ENCODE data around the gene NCOR1. TPM values are rescaled to one million over a fixed set of nuclear protein-coding genes. Genes with fewer than 3 reads are reported as not detected.
A peak's percentile ranks its signal among the peaks of the same experiment; 100 is the strongest.
"Not testable (repeated sequence)": the region's sequence is repeated elsewhere in the genome, so short reads cannot be mapped to it uniquely, and the experiment has no call there.

The NCOR1 gene
- total and polyA plus RNA-seq, 5 donors, result 28.2 to 73.0 (median 69.0) TPM

GRCh38 chr17:16215002-16215272 is 397 bp downstream of the NCOR1 start:
- H3K4me1 ChIP-seq (ENCODE audit: control insufficient read depth, insufficient read depth, low read length), result peaks cover 2% of the 10 kb centered on the region
- DNase-seq (peak; percentile 60 to 78 (median 76)), ATAC-seq (peak; percentile 59 to 73)
- H3K9me3 ChIP-seq (ENCODE audit: control insufficient read depth, low read length), result no peaks in the 10 kb centered on the region
- H3K27me3 ChIP-seq (ENCODE audit: control insufficient read depth, insufficient read depth), result no peaks in the 10 kb centered on the region
- peak overlapping the region; percentile 77 for H3K4me3 ChIP-seq (ENCODE audit: low read length)
- WGBS, result under 1% methylated on average over 27 of the region's 27 CpGs
- intact Hi-C loops (cut with DNase I), result no loop called here
- H3K27ac ChIP-seq (ENCODE audit: low read length), result peak overlapping the region; percentile 84

DNA sequence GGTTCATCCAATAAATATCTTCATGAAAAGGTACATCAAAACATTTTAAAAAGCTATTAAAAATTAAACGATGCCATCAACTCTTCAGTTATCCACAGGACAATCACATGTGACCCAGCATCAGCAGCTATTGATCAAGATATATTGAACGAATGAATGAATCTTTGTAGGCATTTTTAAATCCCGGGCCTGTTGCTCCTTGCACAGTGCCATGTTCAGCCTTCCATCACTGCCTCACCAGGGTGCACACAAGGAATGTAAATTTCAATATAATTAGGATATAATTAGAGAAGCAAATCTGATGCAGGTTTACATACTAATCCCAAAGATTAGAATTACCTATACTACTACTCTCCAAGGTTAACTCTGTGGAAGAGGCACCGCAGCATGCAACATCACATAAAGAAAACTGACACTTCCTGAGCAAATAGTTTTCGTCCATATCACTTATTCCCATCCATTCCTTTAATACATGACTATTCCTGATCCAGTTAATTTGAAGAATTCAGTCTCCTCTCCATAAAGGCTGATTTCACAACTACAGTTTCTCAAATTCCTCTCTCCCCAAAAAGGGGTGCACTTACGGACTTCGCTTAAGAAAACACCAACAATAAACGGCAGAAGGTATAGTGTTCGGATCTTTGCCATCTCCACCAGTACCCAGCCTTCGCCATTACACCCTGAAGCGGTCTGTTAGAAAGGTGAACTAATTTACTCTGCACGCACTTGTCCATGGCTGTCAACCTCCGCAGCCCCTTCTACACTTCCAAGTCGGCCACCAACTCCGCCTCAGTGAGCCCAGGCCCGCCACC is 938 bp downstream of the NCOR1 start:
- ATAC-seq, result no peak
- intact Hi-C loops (cut with DNase I), result no loop called here

GRCh38 chr17:16212793-16213192 is 2.5 kb downstream of the NCOR1 start:
- no peak for ATAC-seq
- DNase-seq, result no peak
- no peak overlapping the region for H3K4me3 ChIP-seq (ENCODE audit: low read length)
- intact Hi-C loops (cut with DNase I), result no loop called here
- 91% methylated on average over 6 of the region's 6 CpGs for WGBS
- no peaks in the 10 kb centered on the region for H3K27me3 ChIP-seq (ENCODE audit: control insufficient read depth, insufficient read depth)
- no peak overlapping the region for H3K27ac ChIP-seq (ENCODE audit: low read length)
- H3K4me1 ChIP-seq (ENCODE audit: control insufficient read depth, insufficient read depth, low read length), result peaks cover 2% of the 10 kb centered on the region
- H3K9me3 ChIP-seq (ENCODE audit: control insufficient read depth, low read length), result no peaks in the 10 kb centered on the region

More for the DNA sequence above, 938 bp downstream of the NCOR1 start:
- Histone ChIP-seq H3K4me1 (ENCODE audit: control insufficient read depth, insufficient read depth, low read length) (peaks cover 2% of the 10 kb centered on the region), H3K27me3 (ENCODE audit: control insufficient read depth, insufficient read depth) (no peaks in the 10 kb centered on the region), H3K9me3 (ENCODE audit: control insufficient read depth, low read length) (no peaks in the 10 kb centered on the region), H3K27ac (ENCODE audit: low read length) (peak overlapping the region; percentile 84), H3K4me3 (ENCODE audit: low read length) (peak overlapping the region; percentile 77)
- DNase-seq, result no peak
- WGBS, result 6% methylated on average over 16 of the region's 16 CpGs

- Histone ChIP-seq H3K9me3 (ENCODE audit: control insufficient read depth, low read length) (no peaks in the 10 kb centered on the region), H3K27ac (ENCODE audit: low read length) (no peak overlapping the region), H3K4me1 (ENCODE audit: control insufficient read depth, insufficient read depth, low read length) (peaks cover 2% of the 10 kb centered on the region), H3K27me3 (ENCODE audit: control insufficient read depth, insufficient read depth) (no peaks in the 10 kb centered on the region), H3K4me3 (ENCODE audit: low read length) (no peak overlapping the region)
- no peak for ATAC-seq
- DNase-seq, result no peak
- WGBS, result 77% methylated on average over 3 of the region's 3 CpGs
- intact Hi-C loops (cut with DNase I), result no loop called here
These were observed 3.7 kb downstream of the NCOR1 start for GRCh38 chr17:16211590-16211989.

DNA sequence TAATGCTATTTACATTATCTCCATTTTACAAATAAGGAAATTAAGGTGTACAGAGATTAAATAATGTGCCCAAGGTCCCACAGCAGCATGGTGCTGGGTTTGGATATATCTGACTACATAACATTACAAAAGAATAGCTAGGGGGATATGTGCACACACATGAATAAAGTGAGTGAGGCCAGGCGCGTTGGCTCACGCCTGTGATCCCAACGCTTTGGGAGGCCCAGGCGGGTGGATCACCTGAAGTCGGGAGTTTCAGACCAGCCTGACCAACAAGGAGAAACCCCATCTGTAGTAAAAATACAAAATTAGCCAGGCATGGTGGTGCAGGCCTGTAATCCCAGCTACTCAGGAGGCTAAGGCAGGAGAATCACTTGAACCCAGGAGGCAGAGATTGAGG is 10.6 kb downstream of the NCOR1 start:
- H3K9me3 ChIP-seq (ENCODE audit: control insufficient read depth, low read length); H3K27me3 ChIP-seq (ENCODE audit: control insufficient read depth, insufficient read depth); DNase-seq; H3K27ac ChIP-seq (ENCODE audit: low read length); ATAC-seq; H3K4me1 ChIP-seq (ENCODE audit: control insufficient read depth, insufficient read depth, low read length); H3K4me3 ChIP-seq (ENCODE audit: low read length); intact Hi-C loops (cut with DNase I): not testable (repeated sequence)
- 93% methylated on average over 6 of the region's 6 CpGs for WGBS

DNA sequence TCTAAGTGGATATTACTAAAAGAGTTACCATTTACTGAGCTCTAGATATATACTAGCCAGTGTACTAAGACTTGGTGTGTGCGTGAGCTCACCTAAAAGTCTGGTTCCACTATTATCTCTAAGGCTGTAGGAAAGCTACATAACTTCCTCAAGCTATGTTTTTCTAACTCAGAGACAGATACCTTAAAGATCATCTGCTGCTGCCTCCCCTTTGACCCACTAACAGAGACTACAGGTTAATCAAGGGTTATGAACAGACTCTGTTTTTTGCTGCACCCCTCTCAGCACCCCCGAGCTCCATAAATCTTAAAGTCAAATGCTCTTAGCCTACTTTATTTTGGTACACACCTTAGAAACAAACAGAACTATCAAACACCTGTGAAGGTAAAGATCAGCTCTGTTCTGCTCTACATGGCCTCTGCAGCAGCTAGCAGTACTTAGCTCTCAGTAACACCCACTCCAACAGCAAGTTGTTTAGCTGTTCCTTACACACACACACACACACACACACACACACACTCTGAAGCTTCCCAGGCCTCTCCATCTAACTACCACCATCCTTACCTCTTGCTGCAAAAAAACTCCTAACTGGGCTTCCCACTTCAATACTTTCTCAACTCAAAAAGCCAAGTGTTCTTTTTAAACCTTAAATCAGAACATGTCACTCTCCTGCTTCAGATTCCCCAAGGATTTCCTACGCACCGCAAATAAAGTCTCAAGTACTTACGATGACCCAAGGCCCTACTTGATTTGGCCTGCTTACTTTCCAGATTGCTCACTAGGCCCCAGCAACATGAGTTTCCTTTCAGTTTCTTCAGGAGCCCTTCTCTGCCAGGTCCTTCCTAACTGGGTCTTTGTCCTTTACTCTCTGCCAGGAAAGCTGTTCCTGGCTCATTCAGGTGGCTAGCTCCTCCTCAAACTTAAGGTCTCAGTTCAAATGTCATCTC is 12.5 kb downstream of the NCOR1 start:
- DNase-seq; H3K4me3 ChIP-seq (ENCODE audit: low read length); H3K4me1 ChIP-seq (ENCODE audit: control insufficient read depth, insufficient read depth, low read length); H3K27me3 ChIP-seq (ENCODE audit: control insufficient read depth, insufficient read depth); intact Hi-C loops (cut with DNase I); ATAC-seq; H3K9me3 ChIP-seq (ENCODE audit: control insufficient read depth, low read length): not testable (repeated sequence)
- peak overlapping the region; percentile 37 for H3K27ac ChIP-seq (ENCODE audit: low read length)
- 41% methylated on average over 5 of the region's 5 CpGs for WGBS

- H3K27me3 ChIP-seq (ENCODE audit: control insufficient read depth, insufficient read depth); H3K4me3 ChIP-seq (ENCODE audit: low read length); ATAC-seq; intact Hi-C loops (cut with DNase I); DNase-seq; H3K27ac ChIP-seq (ENCODE audit: low read length); H3K4me1 ChIP-seq (ENCODE audit: control insufficient read depth, insufficient read depth, low read length); H3K9me3 ChIP-seq (ENCODE audit: control insufficient read depth, low read length): not testable (repeated sequence)
- 90% methylated on average over 13 of the region's 13 CpGs for WGBS
These were observed 13.6 kb downstream of the NCOR1 start for GRCh38 chr17:16201693-16202131.

GRCh38 chr17:16199093-16199492 is 16.2 kb downstream of the NCOR1 start:
- Histone ChIP-seq H3K9me3 (ENCODE audit: control insufficient read depth, low read length) (no peaks in the 10 kb centered on the region), H3K27me3 (ENCODE audit: control insufficient read depth, insufficient read depth) (no peaks in the 10 kb centered on the region), H3K27ac (ENCODE audit: low read length) (no peak overlapping the region), H3K4me3 (ENCODE audit: low read length) (no peak overlapping the region), H3K4me1 (ENCODE audit: control insufficient read depth, insufficient read depth, low read length) (peaks cover 6% of the 10 kb centered on the region)
- WGBS, result 31% methylated on average over 6 of the region's 6 CpGs
- ATAC-seq, result no peak
- no peak for DNase-seq
- intact Hi-C loops (cut with DNase I), result no loop called here

DNA sequence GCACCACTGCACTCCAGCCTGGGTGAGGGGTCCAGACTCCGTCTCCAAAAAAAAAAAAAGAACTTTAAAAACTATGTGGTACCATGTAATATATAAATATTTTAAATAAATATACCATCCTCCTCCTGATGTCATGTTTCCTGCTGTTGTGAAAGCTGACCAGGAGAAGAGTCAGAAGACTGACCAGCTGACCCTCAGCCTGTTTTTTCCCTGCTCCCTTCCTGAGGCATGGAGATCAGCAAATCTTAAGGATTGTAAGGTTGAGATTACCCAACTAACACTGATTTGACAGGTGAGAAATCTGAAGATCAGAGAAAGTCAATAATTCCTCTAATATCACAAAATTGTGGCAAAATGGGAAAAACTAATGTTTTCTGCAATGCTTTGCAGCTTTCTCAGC is 18.1 kb downstream of the NCOR1 start:
- no peaks in the 10 kb centered on the region for H3K27me3 ChIP-seq (ENCODE audit: control insufficient read depth, insufficient read depth)
- intact Hi-C loops (cut with DNase I), result no loop called here
- no peak overlapping the region for H3K27ac ChIP-seq (ENCODE audit: low read length)
- ATAC-seq (no peak), DNase-seq (no peak)
- H3K4me1 ChIP-seq (ENCODE audit: control insufficient read depth, insufficient read depth, low read length), result no peaks in the 10 kb centered on the region
- no peaks in the 10 kb centered on the region for H3K9me3 ChIP-seq (ENCODE audit: control insufficient read depth, low read length)
- H3K4me3 ChIP-seq (ENCODE audit: low read length), result no peak overlapping the region
- WGBS, result 95% methylated on average over 1 of the region's 1 CpG

DNA sequence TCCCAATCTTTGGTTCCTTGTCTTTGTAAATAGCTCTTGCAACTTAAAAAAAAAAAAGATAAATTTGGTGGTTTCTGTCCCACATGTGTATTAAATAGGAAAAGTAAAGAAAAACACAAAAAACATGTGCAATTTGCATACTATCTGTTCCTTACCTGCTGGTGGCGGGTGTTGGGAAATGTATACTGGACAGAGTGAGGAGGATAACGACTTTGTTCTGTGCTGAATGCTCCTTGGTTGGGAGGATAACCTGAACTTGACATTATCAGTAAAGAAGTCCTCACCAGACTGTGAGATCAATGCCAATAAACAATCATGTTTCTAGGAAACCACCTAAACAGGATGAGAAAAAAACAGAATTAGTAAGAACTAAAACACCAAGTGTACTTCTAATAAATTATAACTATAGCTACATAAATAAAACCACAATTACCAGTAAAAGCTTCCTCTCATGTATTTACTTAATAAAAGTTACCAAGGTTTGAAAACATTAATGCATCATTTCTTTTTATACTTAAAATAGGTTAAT is 21.0 kb downstream of the NCOR1 start:
- H3K9me3 ChIP-seq (ENCODE audit: control insufficient read depth, low read length); DNase-seq; H3K4me1 ChIP-seq (ENCODE audit: control insufficient read depth, insufficient read depth, low read length); H3K27me3 ChIP-seq (ENCODE audit: control insufficient read depth, insufficient read depth); intact Hi-C loops (cut with DNase I); ATAC-seq; H3K27ac ChIP-seq (ENCODE audit: low read length); H3K4me3 ChIP-seq (ENCODE audit: low read length): not testable (repeated sequence)
- WGBS, result 59% methylated on average over 2 of the region's 2 CpGs

DNA sequence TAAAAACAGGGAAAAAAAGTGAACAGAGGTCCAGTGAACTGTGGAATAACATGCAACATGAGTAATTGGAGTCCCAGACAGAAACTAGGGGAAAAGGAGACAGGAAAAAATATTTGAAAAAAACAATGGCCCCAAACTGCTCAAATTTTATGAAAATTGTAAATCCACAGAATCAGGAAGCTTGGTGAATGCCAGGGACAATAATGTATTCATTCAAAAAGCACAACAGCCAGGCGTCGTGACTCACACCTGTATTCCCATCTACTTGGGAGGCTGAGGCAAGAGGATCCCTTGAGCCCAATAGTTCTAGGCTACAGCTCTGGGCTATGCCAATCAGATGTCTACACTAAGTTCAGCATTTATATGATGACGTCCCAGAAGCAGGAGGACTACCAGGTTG is 23.7 kb downstream of the NCOR1 start:
- H3K4me1 ChIP-seq (ENCODE audit: control insufficient read depth, insufficient read depth, low read length), result peaks cover 1% of the 10 kb centered on the region
- no peaks in the 10 kb centered on the region for H3K27me3 ChIP-seq (ENCODE audit: control insufficient read depth, insufficient read depth)
- intact Hi-C loops (cut with DNase I), result no loop called here
- no peak overlapping the region for H3K27ac ChIP-seq (ENCODE audit: low read length)
- no peak for ATAC-seq
- H3K9me3 ChIP-seq (ENCODE audit: control insufficient read depth, low read length), result no peaks in the 10 kb centered on the region
- DNase-seq, result no peak
- H3K4me3 ChIP-seq (ENCODE audit: low read length), result no peak overlapping the region
- WGBS, result 74% methylated on average over 3 of the region's 3 CpGs

Data from right cardiac atrium (tissue), 5 donors.